ENCODE data around the gene SLC43A2.
A peak's percentile ranks its signal among the peaks of the same experiment; 100 is the strongest.
"Not testable (repeated sequence)": the region's sequence is repeated elsewhere in the genome, so short reads cannot be mapped to it uniquely, and the experiment has no call there.

SLC43A2 gene

GRCh38 chr17:1532836-1533602 is 95.6 kb downstream of the SLC43A2 start:
- Histone ChIP-seq H3K4me3 (no peak overlapping the region), H3K4me2 (no peak overlapping the region), H4K20me1 (0 out of 2 replicates have a peak, but pooled peaks cover 10% of the 10 kb centered on the region), H3K9me3 (no peaks in the 10 kb centered on the region), H3K9ac (0 out of 2 replicates have a peak overlapping the region, but pooled peaks have one; percentile 2), H3K27ac (no peak overlapping the region), H3K27me3 (no peaks in the 10 kb centered on the region), H3K36me3 (peaks cover 99% of the 10 kb centered on the region), H3K4me1 (no peaks in the 10 kb centered on the region)
- TF ChIP-seq Cebpa-rat (IDR thresholded peaks at IDR 0.05), result no peak

GRCh38 chr17:1529863-1530262 is 98.8 kb downstream of the SLC43A2 start:
- Histone ChIP-seq H3K4me2 (no peak overlapping the region), H3K27ac (no peak overlapping the region), H3K36me3 (peaks cover 99% of the 10 kb centered on the region)

DNA sequence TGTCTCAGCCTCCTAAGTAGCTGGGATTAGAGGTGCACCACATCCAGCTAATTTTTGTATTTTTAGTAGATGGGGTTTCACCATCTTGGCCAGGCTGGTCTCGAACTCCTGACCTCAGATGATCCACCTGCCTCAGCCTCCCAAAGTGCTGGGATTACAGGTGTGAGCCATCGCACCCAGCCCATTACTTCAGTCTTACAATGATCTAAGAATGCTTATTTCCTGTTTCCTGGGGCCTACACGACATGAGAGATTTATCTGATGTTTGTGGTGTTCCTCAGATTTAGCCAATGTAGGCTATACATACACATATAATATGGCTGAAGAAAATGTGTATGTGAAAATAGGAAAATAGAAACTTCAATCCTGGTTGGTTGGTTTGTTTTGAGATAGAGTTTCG is 101.8 kb downstream of the SLC43A2 start:
- H3K4me2 ChIP-seq, H3K4me1 ChIP-seq, H3K9ac ChIP-seq, H3K27ac ChIP-seq, H4K20me1 ChIP-seq, H3K27me3 ChIP-seq, H3K9me3 ChIP-seq, H3K4me3 ChIP-seq: not testable (repeated sequence)
- peaks cover 97% of the 10 kb centered on the region for H3K36me3 ChIP-seq

More at GRCh38 chr17:1529863-1530262, 98.8 kb downstream of the SLC43A2 start:
- Histone ChIP-seq H4K20me1 (0 out of 2 replicates have a peak, but pooled peaks cover 10% of the 10 kb centered on the region), H3K9ac (no peak overlapping the region), H3K9me3 (no peaks in the 10 kb centered on the region), H3K27me3 (no peaks in the 10 kb centered on the region), H3K4me3 (no peak overlapping the region), H3K4me1 (no peaks in the 10 kb centered on the region)
- TF ChIP-seq Cebpa-rat (IDR thresholded peaks at IDR 0.05), result no peak

GRCh38 chr17:1522626-1523025 is 106.0 kb downstream of the SLC43A2 start:
- Histone ChIP-seq H3K4me2 (no peak overlapping the region), H3K27ac (no peak overlapping the region), H4K20me1 (no peaks in the 10 kb centered on the region), H3K36me3 (peaks cover 92% of the 10 kb centered on the region), H3K9me3 (no peaks in the 10 kb centered on the region), H3K27me3 (no peaks in the 10 kb centered on the region), H3K9ac (peak overlapping the region; percentile 20; the same call in 1 of the 2 replicates), H3K4me3 (no peak overlapping the region), H3K4me1 (peaks cover 9% of the 10 kb centered on the region)
- no peak for TF ChIP-seq Cebpa-rat (IDR thresholded peaks at IDR 0.05)

GRCh38 chr17:1521086-1521640 is 107.5 kb downstream of the SLC43A2 start:
- no peak for TF ChIP-seq Cebpa-rat (IDR thresholded peaks at IDR 0.05)

DNA sequence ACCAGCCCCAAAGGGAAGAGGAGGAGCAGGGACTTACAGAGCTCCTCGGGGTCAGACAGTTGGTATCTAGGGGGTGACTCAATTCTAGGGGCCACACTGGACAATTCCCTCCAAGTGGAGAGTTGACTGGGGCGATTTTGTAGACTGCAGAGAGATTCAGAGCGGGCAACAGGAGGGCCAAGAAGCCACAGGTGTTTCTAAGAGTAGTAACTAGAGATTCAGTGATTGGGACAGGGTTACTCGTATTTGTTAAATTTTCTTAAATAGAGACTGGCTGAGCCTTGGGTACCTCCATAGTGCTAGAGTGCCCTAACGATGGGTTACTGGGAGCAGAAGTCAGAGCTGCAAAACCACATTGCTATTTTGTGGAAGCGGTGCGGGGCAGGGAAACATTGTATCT is 109.0 kb downstream of the SLC43A2 start:
- H3K4me1 ChIP-seq, result peaks cover 26% of the 10 kb centered on the region
- H3K27ac ChIP-seq, result no peak overlapping the region

More at GRCh38 chr17:1521086-1521640, 107.5 kb downstream of the SLC43A2 start:
- no peak overlapping the region for H3K27ac ChIP-seq
- H3K9ac ChIP-seq, result 0 out of 2 replicates have a peak overlapping the region, but pooled peaks have one; percentile 8
- no peak overlapping the region for H3K4me3 ChIP-seq
- peaks cover 3% of the 10 kb centered on the region; the same call in 1 of the 2 replicates for H4K20me1 ChIP-seq
- H3K4me2 ChIP-seq, result no peak overlapping the region
- H3K4me1 ChIP-seq, result peaks cover 13% of the 10 kb centered on the region
- H3K27me3 ChIP-seq, result no peaks in the 10 kb centered on the region
- H3K36me3 ChIP-seq, result peaks cover 78% of the 10 kb centered on the region
- no peaks in the 10 kb centered on the region for H3K9me3 ChIP-seq

More for the DNA sequence above, 109.0 kb downstream of the SLC43A2 start:
- H3K36me3 ChIP-seq, result peaks cover 63% of the 10 kb centered on the region
- H3K27me3 ChIP-seq, result no peaks in the 10 kb centered on the region
- H3K9me3 ChIP-seq, result no peaks in the 10 kb centered on the region
- H4K20me1 ChIP-seq, result peaks cover 16% of the 10 kb centered on the region; the same call in 1 of the 2 replicates
- H3K4me2 ChIP-seq, result no peak overlapping the region
- H3K9ac ChIP-seq, result no peak overlapping the region
- TF ChIP-seq Cebpa-rat (IDR thresholded peaks at IDR 0.05), result no peak
- H3K4me3 ChIP-seq, result no peak overlapping the region
